Caco-2 (cell line): ENCODE data around the gene CELF5. TPM values are rescaled to one million over a fixed set of nuclear protein-coding genes. Genes with fewer than 3 reads are reported as not detected.

Experiments used
- BruUV-seq: library from RNA; stranded (reverse); fragments of 400-500 nt; replicated peaks from 2 replicates; lab custom pipeline; 2021; lab: Mats Ljungman, UMichigan
- CTCF ChIA-PET: fragments of 300-600 bp; sonication (Branson Sonifier 250); formaldehyde crosslinking; loops from one replicate; lab custom pipeline; 2022; ENCODE audit warnings: antibody characterized with exemption; lab: Charles Lee
- POLR2A ChIA-PET: fragments of 300-600 bp; sonication (Branson Sonifier 250); formaldehyde crosslinking; loops from one replicate; lab custom pipeline; 2022; ENCODE audit warnings: antibody characterized with exemption; lab: Charles Lee
- DNase-seq, 2 experiments: peaks; one replicate each; pipeline versions ENCODE4 v3.0.0 to v3.0.0-alpha.2; 2020 to 2022
- H3K27me3 ChIP-seq: replicated peaks from 2 replicates; pipeline ENCODE4 v1.6.0; 2011; ENCODE audit warnings: low read length; ENCODE audit not compliant: control insufficient read depth, insufficient read depth
- H3K36me3 ChIP-seq: 2 replicates; pipeline ENCODE4 v1.5.1; 2011; ENCODE audit warnings: low read length; ENCODE audit not compliant: control insufficient read depth, insufficient read depth
- H3K4me1 ChIP-seq: fragments of 250-450 bp; sonication (Bioruptor Pico); 2 replicates; pipeline ENCODE4 v1.5.1; 2020; ENCODE audit warnings: mild to moderate bottlenecking
- H3K4me3 ChIP-seq: 2 replicates; pipeline ENCODE4 v1.5.1; 2011; ENCODE audit warnings: low read depth, mild to moderate bottlenecking, control low read depth, low read length
- H3K9me3 ChIP-seq: fragments of 250-450 bp; sonication (Bioruptor Pico); 2 replicates; pipeline ENCODE4 v1.5.1; 2020; ENCODE audit warnings: mild to moderate bottlenecking, moderate library complexity
- H3K27ac Mint-ChIP-seq: one replicate; pipeline ENCODE4 v1.8.0; 2022; ENCODE audit warnings: mixed read lengths; ENCODE audit not compliant: unreplicated experiment
- H3K27me3 Mint-ChIP-seq: one replicate; pipeline ENCODE4 v1.8.0; 2022; ENCODE audit warnings: mixed read lengths; ENCODE audit not compliant: insufficient read depth, unreplicated experiment
- H3K36me3 Mint-ChIP-seq: one replicate; pipeline ENCODE4 v1.8.0; 2022; ENCODE audit warnings: mild to moderate bottlenecking, mixed read lengths; ENCODE audit not compliant: insufficient read depth, unreplicated experiment
- H3K4me1 Mint-ChIP-seq: one replicate; pipeline ENCODE4 v1.8.0; 2022; ENCODE audit warnings: low read depth, mixed read lengths; ENCODE audit not compliant: unreplicated experiment
- H3K4me3 Mint-ChIP-seq: one replicate; pipeline ENCODE4 v1.8.0; 2022; ENCODE audit warnings: mild to moderate bottlenecking, moderate library complexity, mixed read lengths; ENCODE audit not compliant: unreplicated experiment
- H3K9me3 Mint-ChIP-seq: one replicate; pipeline ENCODE4 v1.8.0; 2022; ENCODE audit warnings: mixed read lengths; ENCODE audit not compliant: unreplicated experiment
- CTCF ChIP-seq, 2 experiments: fragments of 200-600 bp in 1 of 2; IDR thresholded peaks; 1 replicate in 1 of 2; 2 replicates in 1 of 2; pipeline versions ENCODE4 v1.5.1 to v1.8.0; 2011 to 2022; ENCODE audit warnings: antibody characterized with exemption in 1 of 2, control low read depth in 1 of 2, inconsistent platforms in 1 of 2, low read depth in 1 of 2, low read length in 1 of 2, mild to moderate bottlenecking in 1 of 2, moderate library complexity in 1 of 2; ENCODE audit not compliant: insufficient read depth in 1 of 2, severe bottlenecking in 1 of 2, unreplicated experiment in 1 of 2
- intact Hi-C: fragments of 100-400 bp; cut with micrococcal nuclease; formaldehyde crosslinking; loops from one replicate; pipeline ENCODE4 v1.10.0; 2022; ENCODE audit not compliant: unreplicated experiment
- total RNA-seq: library from RNA; stranded (reverse); gene quantifications from 2 replicates; pipeline ENCODE4 v1.2.3, GENCODE V29; 2022

Gene CELF5
- total RNA-seq, 1 experiment from 2014 or later: 0.07 TPM

- no TSS peak for BruUV-seq
- no peak for DNase-seq
- TF ChIP-seq CTCF (IDR thresholded peaks at IDR 0.05; ENCODE audit: insufficient read depth in 1 of 2, low read depth in 1 of 2, low read length in 1 of 2, severe bottlenecking in 1 of 2, unreplicated experiment in 1 of 2): no peak
- peaks cover 5% of the 10 kb centered on the region for H3K4me1 Mint-ChIP-seq
- intact Hi-C loops: no loop called here
- no peaks in the 10 kb centered on the region for H3K36me3 ChIP-seq
- no peaks in the 10 kb centered on the region for H3K9me3 Mint-ChIP-seq
- H3K4me1 ChIP-seq: no peaks in the 10 kb centered on the region
- no peaks in the 10 kb centered on the region for H3K27me3 ChIP-seq
- H3K27me3 Mint-ChIP-seq: peaks cover 12% of the 10 kb centered on the region
- no peak overlapping the region for H3K4me3 ChIP-seq
- CTCF ChIA-PET: interaction anchor here (0.6 kb wide), 1 partner anchor 69 kb away, joined by 4 read pairs; no protein-coding TSS in a partner anchor
- H3K36me3 Mint-ChIP-seq: no peaks in the 10 kb centered on the region
- POLR2A ChIA-PET: no interaction called here
- H3K27ac Mint-ChIP-seq: no peak overlapping the region
- H3K4me3 Mint-ChIP-seq: no peak overlapping the region
- no peaks in the 10 kb centered on the region for H3K9me3 ChIP-seq
Observed at GRCh38 chr19:3238066-3238561, 13.7 kb downstream of the CELF5 start.

GRCh38 chr19:3239367-3239766, 14.9 kb downstream of the CELF5 start:
- no peaks in the 10 kb centered on the region for H3K36me3 Mint-ChIP-seq
- no peak for TF ChIP-seq CTCF (IDR thresholded peaks at IDR 0.05; ENCODE audit: insufficient read depth in 1 of 2, low read depth in 1 of 2, low read length in 1 of 2, severe bottlenecking in 1 of 2, unreplicated experiment in 1 of 2)
- Histone ChIP-seq H3K4me3 (no peak overlapping the region), H3K4me1 (no peaks in the 10 kb centered on the region), H3K27me3 (no peaks in the 10 kb centered on the region), H3K9me3 (no peaks in the 10 kb centered on the region), H3K36me3 (no peaks in the 10 kb centered on the region)
- DNase-seq: no peak
- intact Hi-C loops: no loop called here
- H3K27ac Mint-ChIP-seq: no peak overlapping the region
- no TSS peak for BruUV-seq
- no peak overlapping the region for H3K4me3 Mint-ChIP-seq
- ChIA-PET POLR2A (no interaction called here), CTCF (no interaction called here)
- H3K9me3 Mint-ChIP-seq: no peaks in the 10 kb centered on the region
- H3K27me3 Mint-ChIP-seq: peaks cover 8% of the 10 kb centered on the region
- H3K4me1 Mint-ChIP-seq: no peaks in the 10 kb centered on the region

- CTCF ChIA-PET: no interaction called here
- DNase-seq: peak; percentile 53 to 68
- no peaks in the 10 kb centered on the region for H3K36me3 Mint-ChIP-seq
- intact Hi-C loops: no loop called here
- Histone ChIP-seq H3K27me3 (0 out of 2 replicates have a peak, but pooled peaks cover 1% of the 10 kb centered on the region), H3K36me3 (no peaks in the 10 kb centered on the region), H3K4me1 (no peaks in the 10 kb centered on the region), H3K9me3 (no peaks in the 10 kb centered on the region), H3K4me3 (no peak overlapping the region)
- POLR2A ChIA-PET: no interaction called here
- H3K4me1 Mint-ChIP-seq: no peaks in the 10 kb centered on the region
- TF ChIP-seq CTCF (IDR thresholded peaks at IDR 0.05; ENCODE audit: insufficient read depth in 1 of 2, low read depth in 1 of 2, low read length in 1 of 2, severe bottlenecking in 1 of 2, unreplicated experiment in 1 of 2): no peak
- H3K4me3 Mint-ChIP-seq: no peak overlapping the region
- no peak overlapping the region for H3K27ac Mint-ChIP-seq
- no TSS peak for BruUV-seq
- H3K27me3 Mint-ChIP-seq: peaks cover 4% of the 10 kb centered on the region
- no peaks in the 10 kb centered on the region for H3K9me3 Mint-ChIP-seq
Observed at GRCh38 chr19:3243819-3244700, 19.6 kb downstream of the CELF5 start.
